Fibroblast of villous mesenchyme (primary cell): ENCODE data around the gene TRIM52. TPM values are rescaled to one million over a fixed set of nuclear protein-coding genes. Genes with fewer than 3 reads are reported as not detected.
A peak's percentile ranks its signal among the peaks of the same experiment; 100 is the strongest.

Experiments used
- DNase-seq: peaks from one replicate; pipeline ENCODE4 v3.0.0-alpha.2; 2010; ENCODE audit warnings: low read depth
- H3K4me3 ChIP-seq: 2 replicates; pipeline ENCODE4 v1.5.1; 2011; ENCODE audit warnings: low read depth, mild to moderate bottlenecking, low read length
- CTCF ChIP-seq: IDR thresholded peaks from 2 replicates; pipeline ENCODE4 v1.5.1; 2012; ENCODE audit warnings: low read depth, mild to moderate bottlenecking, low read length; ENCODE audit not compliant: insufficient read depth
- small RNA-seq: library from RNA; depleted of rRNA; stranded (forward); fragments of <200 nt; gene quantifications from one replicate; pipeline ENCODE3, GENCODE V24; 2012
- total RNA-seq: library from RNA; depleted of rRNA; stranded (reverse); fragments of >200 nt; gene quantifications from 2 replicates; pipeline ENCODE4 v1.2.3, GENCODE V29; 2012

The TRIM52 gene
- total RNA-seq, 1 donor = 7.8 TPM

- TF ChIP-seq CTCF = no peak
- DNase-seq = no peak
- peak overlapping the region; percentile 64 for H3K4me3 ChIP-seq
These were observed 53.0 kb downstream of the TRIM52 start for GRCh38 chr5:181207960-181208253.

GRCh38 chr5:181207214-181207959 lies 53.6 kb downstream of the TRIM52 start:
- DNase-seq = peak; percentile 92
- no peak for TF ChIP-seq CTCF

GRCh38 chr5:181205761-181206649 lies 54.9 kb downstream of the TRIM52 start:
- no peak for TF ChIP-seq CTCF

More at GRCh38 chr5:181207214-181207959, 53.6 kb downstream of the TRIM52 start:
- peak overlapping the region; percentile 64 for H3K4me3 ChIP-seq

More at GRCh38 chr5:181205761-181206649, 54.9 kb downstream of the TRIM52 start:
- no peak for DNase-seq
- H3K4me3 ChIP-seq = peak overlapping the region; percentile 67

Small RNA genes lying within 50 kb of the gene (small RNA-seq; reads per million reads assigned to genes)
- gene MIR4638 = not detected
- not detected for gene RNU6-705P
- gene SNORD95 = not detected
- gene SNORD96A = not detected

Other genes with a start within 250 kb of the TRIM52 start
- not detected in 2 replicates for gene BTNL9, start 220.9 kb downstream of the TRIM52 start, total RNA-seq
- gene OR2V1, start 130.0 kb downstream of the TRIM52 start, total RNA-seq = not detected in 2 replicates
- not detected in 2 replicates for gene OR2V2, start 113.6 kb downstream of the TRIM52 start, total RNA-seq
- gene TRIM7, start 55.9 kb downstream of the TRIM52 start, total RNA-seq = 2.2 and 2.3 TPM in 2 replicates
- 9.9 and 12.2 TPM in 2 replicates for gene TRIM41, start 37.9 kb downstream of the TRIM52 start, total RNA-seq
- gene RACK1, start 17.2 kb downstream of the TRIM52 start, total RNA-seq = 3,386 and 3,800 TPM in 2 replicates
- gene OR4F3, start 106.1 kb upstream of the TRIM52 start, total RNA-seq = 0.32 TPM in 1 of 2 replicates, not detected in the other